Activated CD8-positive, alpha-beta T cell treated with anti-CD3 and anti-CD28 coated beads for 36 hours (primary cell): ENCODE results near the gene RET. TPM values are rescaled to one million over a fixed set of nuclear protein-coding genes. Genes with fewer than 3 reads are reported as not detected.

Experiments used
- ATAC-seq: fragments of 200-7000 bp; cut with Tn5 transposase; one replicate; pipeline ENCODE4 v1.10.0; 2021; ENCODE audit warnings: mild to moderate bottlenecking, moderate library complexity
- CTCF ChIA-PET: fragments of 350-600 bp; sonication (Branson Sonifier 250); formaldehyde crosslinking; loops from one replicate; lab custom pipeline; 2021; ENCODE audit warnings: antibody characterized with exemption; lab: Charles Lee
- POLR2A ChIA-PET: fragments of 350-600 bp; sonication (Branson Sonifier 250); formaldehyde crosslinking; loops from one replicate; lab custom pipeline; 2021; ENCODE audit warnings: antibody characterized with exemption; lab: Charles Lee
- DNase-seq: peaks from one replicate; pipeline ENCODE4 v3.0.0-alpha.2; 2020
- H3K27ac Mint-ChIP-seq: one replicate; pipeline ENCODE4 v1.8.0; 2021; ENCODE audit warnings: mild to moderate bottlenecking, mixed read lengths
- H3K27me3 Mint-ChIP-seq: one replicate; pipeline ENCODE4 v1.8.0; 2021; ENCODE audit warnings: mixed read lengths
- H3K36me3 Mint-ChIP-seq: one replicate; pipeline ENCODE4 v1.8.0; 2021; ENCODE audit warnings: low read depth, mixed read lengths
- H3K4me1 Mint-ChIP-seq: one replicate; pipeline ENCODE4 v1.8.0; 2021; ENCODE audit warnings: low read depth, mixed read lengths
- H3K4me3 Mint-ChIP-seq: one replicate; pipeline ENCODE4 v1.8.0; 2021; ENCODE audit warnings: mild to moderate bottlenecking, moderate library complexity, mixed read lengths
- H3K9me3 Mint-ChIP-seq: one replicate; pipeline ENCODE4 v1.8.0; 2021; ENCODE audit warnings: mixed read lengths
- CTCF ChIP-seq: fragments of 200-600 bp; IDR thresholded peaks from one replicate; pipeline ENCODE4 v1.8.0; 2022; ENCODE audit warnings: antibody characterized with exemption, mild to moderate bottlenecking
- intact Hi-C: fragments of 100-400 bp; cut with micrococcal nuclease; formaldehyde crosslinking; loops from one replicate; pipeline ENCODE4 v1.10.0; 2022
- total RNA-seq, 2 experiments: library from RNA; stranded (reverse); gene quantifications; one replicate each; pipeline ENCODE4 v1.2.3, GENCODE V29; 2021

RET gene
- total RNA-seq, 2 experiments from 2014 or later: 0.13 to 0.47 TPM

GRCh38 chr10:43118631-43119415, 42.0 kb downstream of the RET start:
- ChIA-PET CTCF (interaction anchor here (7.0 kb wide), 1 partner anchor 85 kb away, joined by 26 read pairs; no protein-coding TSS in a partner anchor), POLR2A (interaction anchor here (2.7 kb wide), 1 partner anchor 11 kb away, joined by 9 read pairs; no protein-coding TSS in a partner anchor)
- Mint-ChIP-seq H3K9me3 (no peaks in the 10 kb centered on the region), H3K36me3 (no peaks in the 10 kb centered on the region), H3K4me3 (no peak overlapping the region), H3K27me3 (no peaks in the 10 kb centered on the region), H3K27ac (no peak overlapping the region), H3K4me1 (peaks cover 24% of the 10 kb centered on the region)
- DNase-seq: no peak
- intact Hi-C loops: no loop called here
- ATAC-seq: no peak
- no peak for TF ChIP-seq CTCF

- ATAC-seq (no peak), DNase-seq (no peak)
- no peak overlapping the region for H3K4me3 Mint-ChIP-seq
- intact Hi-C loops: no loop called here
- H3K4me1 Mint-ChIP-seq: peaks cover 24% of the 10 kb centered on the region
- H3K36me3 Mint-ChIP-seq: no peaks in the 10 kb centered on the region
- H3K27ac Mint-ChIP-seq: no peak overlapping the region
- ChIA-PET POLR2A (interaction anchor here (0.5 to 3.4 kb wide), 5 partner anchors 10 to 1861 kb away, joined by 3 to 22 read pairs (median 9); partner anchors contain the start of gene CSGALNACT2), CTCF (interaction anchor here (1.2 to 7.0 kb wide), 2 partner anchors 10 to 85 kb away, joined by 4 to 26 read pairs; no protein-coding TSS in a partner anchor)
- TF ChIP-seq CTCF: no peak
- no peaks in the 10 kb centered on the region for H3K27me3 Mint-ChIP-seq
- no peaks in the 10 kb centered on the region for H3K9me3 Mint-ChIP-seq
Measured at GRCh38 chr10:43119416-43120115, 42.7 kb downstream of the RET start.

- Mint-ChIP-seq H3K4me1 (peaks cover 24% of the 10 kb centered on the region), H3K27me3 (no peaks in the 10 kb centered on the region), H3K4me3 (peak overlapping the region; percentile 13), H3K27ac (peak overlapping the region; percentile 89), H3K36me3 (no peaks in the 10 kb centered on the region), H3K9me3 (no peaks in the 10 kb centered on the region)
- intact Hi-C loops: no loop called here
- DNase-seq (no peak), ATAC-seq (peak; percentile 22)
- TF ChIP-seq CTCF: no peak
- ChIA-PET POLR2A (interaction anchor here (0.5 to 3.4 kb wide), 6 partner anchors 9 to 1860 kb away, joined by 3 to 22 read pairs (median 6); partner anchors contain the start of gene CSGALNACT2), CTCF (interaction anchor here (1.2 to 7.0 kb wide), 4 partner anchors 9 to 84 kb away, joined by 4 to 26 read pairs (median 9); no protein-coding TSS in a partner anchor)
Measured at GRCh38 chr10:43120116-43120928, 43.5 kb downstream of the RET start.

- Mint-ChIP-seq H3K4me3 (peak overlapping the region; percentile 13), H3K27ac (peak overlapping the region; percentile 89), H3K27me3 (no peaks in the 10 kb centered on the region), H3K9me3 (no peaks in the 10 kb centered on the region), H3K36me3 (no peaks in the 10 kb centered on the region), H3K4me1 (peaks cover 24% of the 10 kb centered on the region)
- CTCF ChIA-PET: interaction anchor here (1.2 to 7.0 kb wide), 4 partner anchors 8 to 83 kb away, joined by 4 to 26 read pairs (median 9); no protein-coding TSS in a partner anchor
- TF ChIP-seq CTCF: no peak
- DNase-seq: peak; percentile 88
- intact Hi-C loops: no loop called here
- POLR2A ChIA-PET: interaction anchor here (0.8 to 3.4 kb wide), 6 partner anchors 8 to 187 kb away, joined by 3 to 22 read pairs (median 8); partner anchors contain the start of gene CSGALNACT2
- ATAC-seq: peak; percentile 99
Measured at GRCh38 chr10:43120929-43121314, 44.1 kb downstream of the RET start.
